ENCODE measurements around the gene RAB9A.

Gene RAB9A

DNA sequence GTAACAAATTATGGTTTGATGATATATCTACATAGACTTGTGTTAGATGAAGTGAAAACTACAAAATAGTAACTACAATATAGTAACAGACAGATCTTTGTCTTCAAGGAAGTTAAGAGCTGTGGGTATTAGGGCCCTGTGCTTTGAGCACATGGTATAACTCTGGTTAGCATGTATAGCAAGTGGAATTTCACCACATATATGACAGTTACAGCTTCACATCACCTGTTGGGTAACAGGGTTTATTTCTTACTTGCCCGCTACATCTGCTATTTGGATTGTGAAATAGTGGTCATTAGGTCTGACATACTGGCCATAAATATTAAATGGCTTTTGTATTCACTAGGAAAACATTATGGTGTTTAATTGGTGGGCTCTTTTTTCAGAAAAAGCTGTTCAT, 65.8 kb downstream of the RAB9A start:
- no peak for TF ChIP-seq GABPA (IDR thresholded peaks at IDR 0.05; ENCODE audit: low read depth)
- TF ChIP-seq POLR2AphosphoS5 (IDR thresholded peaks at IDR 0.05; ENCODE audit: low read depth), result peak; percentile 28; the same call in 1 of the 2 replicates

DNA sequence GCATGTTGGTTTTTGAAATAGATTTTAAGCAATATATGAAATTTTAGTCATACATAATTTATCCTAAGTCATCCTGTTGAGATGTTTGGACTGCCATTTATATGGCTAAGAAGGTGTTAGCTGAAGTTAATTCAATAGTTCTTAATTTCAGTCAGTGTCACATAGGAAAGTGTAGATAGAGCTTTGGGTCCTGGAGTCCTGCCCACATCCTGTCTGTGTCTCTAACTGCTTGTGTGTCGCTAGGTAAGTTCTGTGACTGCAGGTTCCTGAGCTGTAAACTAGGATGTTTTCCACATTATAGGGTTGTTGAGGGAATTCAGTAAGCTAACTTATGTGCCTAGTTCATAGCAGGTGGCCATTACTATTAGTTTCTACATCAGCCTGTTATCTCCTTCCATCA, 66.3 kb downstream of the RAB9A start:
- TF ChIP-seq, protein P1, sequence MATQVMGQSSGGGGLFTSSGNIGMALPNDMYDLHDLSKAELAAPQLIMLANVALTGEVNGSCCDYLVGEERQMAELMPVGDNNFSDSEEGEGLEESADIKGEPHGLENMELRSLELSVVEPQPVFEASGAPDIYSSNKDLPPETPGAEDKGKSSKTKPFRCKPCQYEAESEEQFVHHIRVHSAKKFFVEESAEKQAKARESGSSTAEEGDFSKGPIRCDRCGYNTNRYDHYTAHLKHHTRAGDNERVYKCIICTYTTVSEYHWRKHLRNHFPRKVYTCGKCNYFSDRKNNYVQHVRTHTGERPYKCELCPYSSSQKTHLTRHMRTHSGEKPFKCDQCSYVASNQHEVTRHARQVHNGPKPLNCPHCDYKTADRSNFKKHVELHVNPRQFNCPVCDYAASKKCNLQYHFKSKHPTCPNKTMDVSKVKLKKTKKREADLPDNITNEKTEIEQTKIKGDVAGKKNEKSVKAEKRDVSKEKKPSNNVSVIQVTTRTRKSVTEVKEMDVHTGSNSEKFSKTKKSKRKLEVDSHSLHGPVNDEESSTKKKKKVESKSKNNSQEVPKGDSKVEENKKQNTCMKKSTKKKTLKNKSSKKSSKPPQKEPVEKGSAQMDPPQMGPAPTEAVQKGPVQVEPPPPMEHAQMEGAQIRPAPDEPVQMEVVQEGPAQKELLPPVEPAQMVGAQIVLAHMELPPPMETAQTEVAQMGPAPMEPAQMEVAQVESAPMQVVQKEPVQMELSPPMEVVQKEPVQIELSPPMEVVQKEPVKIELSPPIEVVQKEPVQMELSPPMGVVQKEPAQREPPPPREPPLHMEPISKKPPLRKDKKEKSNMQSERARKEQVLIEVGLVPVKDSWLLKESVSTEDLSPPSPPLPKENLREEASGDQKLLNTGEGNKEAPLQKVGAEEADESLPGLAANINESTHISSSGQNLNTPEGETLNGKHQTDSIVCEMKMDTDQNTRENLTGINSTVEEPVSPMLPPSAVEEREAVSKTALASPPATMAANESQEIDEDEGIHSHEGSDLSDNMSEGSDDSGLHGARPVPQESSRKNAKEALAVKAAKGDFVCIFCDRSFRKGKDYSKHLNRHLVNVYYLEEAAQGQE (IDR thresholded peaks at IDR 0.05; ENCODE audit: insufficient replicate concordance, low read depth), result no peak
- TF ChIP-seq GABPA (IDR thresholded peaks at IDR 0.05; ENCODE audit: low read depth) (no peak), SPI1 (IDR thresholded peaks at IDR 0.05; ENCODE audit: borderline replicate concordance, low read depth) (no peak), POLR2AphosphoS5 (IDR thresholded peaks at IDR 0.05; ENCODE audit: low read depth) (no peak)
- TF ChIP-seq, protein P2, sequence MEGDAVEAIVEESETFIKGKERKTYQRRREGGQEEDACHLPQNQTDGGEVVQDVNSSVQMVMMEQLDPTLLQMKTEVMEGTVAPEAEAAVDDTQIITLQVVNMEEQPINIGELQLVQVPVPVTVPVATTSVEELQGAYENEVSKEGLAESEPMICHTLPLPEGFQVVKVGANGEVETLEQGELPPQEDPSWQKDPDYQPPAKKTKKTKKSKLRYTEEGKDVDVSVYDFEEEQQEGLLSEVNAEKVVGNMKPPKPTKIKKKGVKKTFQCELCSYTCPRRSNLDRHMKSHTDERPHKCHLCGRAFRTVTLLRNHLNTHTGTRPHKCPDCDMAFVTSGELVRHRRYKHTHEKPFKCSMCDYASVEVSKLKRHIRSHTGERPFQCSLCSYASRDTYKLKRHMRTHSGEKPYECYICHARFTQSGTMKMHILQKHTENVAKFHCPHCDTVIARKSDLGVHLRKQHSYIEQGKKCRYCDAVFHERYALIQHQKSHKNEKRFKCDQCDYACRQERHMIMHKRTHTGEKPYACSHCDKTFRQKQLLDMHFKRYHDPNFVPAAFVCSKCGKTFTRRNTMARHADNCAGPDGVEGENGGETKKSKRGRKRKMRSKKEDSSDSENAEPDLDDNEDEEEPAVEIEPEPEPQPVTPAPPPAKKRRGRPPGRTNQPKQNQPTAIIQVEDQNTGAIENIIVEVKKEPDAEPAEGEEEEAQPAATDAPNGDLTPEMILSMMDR (IDR thresholded peaks at IDR 0.05; ENCODE audit: insufficient read depth, low read length), result no peak
- no peak overlapping the region for H3K4me3 ChIP-seq (replicated peaks; ENCODE audit: insufficient read depth, low read length)
- peak overlapping the region; percentile 76 for H3K27ac ChIP-seq (replicated peaks)
- peak in 1 of 2 experiments; percentile 42 for DNase-seq (ENCODE audit: low read depth in 1 of 2, low spot score in 1 of 2)
- no peaks in the 10 kb centered on the region for H3K27me3 ChIP-seq (ENCODE audit: insufficient read depth, poor library complexity, severe bottlenecking)

More for the DNA sequence above, 65.8 kb downstream of the RAB9A start:
- H3K4me3 ChIP-seq (replicated peaks; ENCODE audit: insufficient read depth, low read length), result no peak overlapping the region
- H3K27ac ChIP-seq (replicated peaks), result peak overlapping the region; percentile 76
- peak; percentile 66 to 71 for DNase-seq (ENCODE audit: low read depth in 1 of 2, low spot score in 1 of 2)
- no peaks in the 10 kb centered on the region for H3K27me3 ChIP-seq (ENCODE audit: insufficient read depth, poor library complexity, severe bottlenecking)

DNA sequence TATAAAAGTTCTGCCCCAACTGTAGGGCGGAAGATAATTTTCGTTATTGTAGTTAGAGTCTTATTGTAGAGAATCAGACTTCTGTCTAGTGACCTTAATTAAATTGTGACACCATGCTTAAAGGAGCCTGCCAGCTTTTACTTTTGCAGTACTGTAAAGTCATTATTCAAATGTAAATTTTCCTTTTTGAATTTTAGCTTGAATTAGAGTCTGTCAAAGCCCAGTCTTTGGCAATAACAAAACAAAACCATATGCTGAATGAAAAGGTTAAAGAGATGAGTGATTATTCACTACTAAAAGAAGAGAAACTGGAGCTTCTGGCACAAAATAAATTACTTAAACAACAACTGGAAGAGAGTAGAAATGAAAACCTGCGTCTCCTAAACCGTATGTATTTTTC, 67.5 kb downstream of the RAB9A start:
- TF ChIP-seq, protein P1 (IDR thresholded peaks at IDR 0.05; ENCODE audit: insufficient replicate concordance, low read depth), result no peak
- TF ChIP-seq SPI1 (IDR thresholded peaks at IDR 0.05; ENCODE audit: borderline replicate concordance, low read depth) (no peak), POLR2AphosphoS5 (IDR thresholded peaks at IDR 0.05; ENCODE audit: low read depth) (no peak), GABPA (IDR thresholded peaks at IDR 0.05; ENCODE audit: low read depth) (no peak)
- TF ChIP-seq, protein P2 (IDR thresholded peaks at IDR 0.05; ENCODE audit: insufficient read depth, low read length), result no peak
- H3K27ac ChIP-seq (replicated peaks), result peak overlapping the region; percentile 76

DNA sequence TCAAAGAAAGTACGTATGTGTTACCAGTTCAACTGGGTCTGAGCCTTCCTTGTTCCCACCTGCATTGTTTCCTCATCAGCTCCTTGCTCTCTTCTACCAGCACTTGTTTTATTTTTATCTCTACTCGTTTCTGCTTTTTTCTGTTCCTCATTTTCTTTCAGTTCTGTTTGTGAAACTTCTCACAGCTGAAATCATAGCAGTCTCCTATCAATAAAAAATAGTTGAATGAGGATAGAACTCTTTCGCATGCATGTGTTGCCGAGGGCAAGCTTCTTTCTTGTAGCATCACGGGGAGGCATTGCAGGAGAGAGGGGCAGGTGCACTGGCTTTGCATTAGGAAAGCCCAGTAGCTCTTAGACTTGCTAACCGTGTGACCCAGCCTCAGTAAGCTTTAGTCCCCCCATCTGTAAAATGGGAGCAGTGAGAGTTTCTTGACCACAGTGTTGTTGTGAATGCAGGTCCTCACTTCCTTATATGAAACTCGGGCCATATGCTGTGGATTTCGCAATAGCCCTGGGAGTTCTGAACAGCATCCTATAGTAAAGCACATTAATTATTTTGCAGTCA, 70.3 kb downstream of the RAB9A start:
- TF ChIP-seq, protein P2 (IDR thresholded peaks at IDR 0.05; ENCODE audit: insufficient read depth, low read length), result no peak
- TF ChIP-seq, protein P1 (IDR thresholded peaks at IDR 0.05; ENCODE audit: insufficient replicate concordance, low read depth), result no peak
- peak; percentile 92 for TF ChIP-seq SPI1 (IDR thresholded peaks at IDR 0.05; ENCODE audit: borderline replicate concordance, low read depth)
- peak; percentile 61 to 65 for DNase-seq (ENCODE audit: low read depth in 1 of 2, low spot score in 1 of 2)
- H3K27me3 ChIP-seq (ENCODE audit: insufficient read depth, poor library complexity, severe bottlenecking), result no peaks in the 10 kb centered on the region

More for the DNA sequence above, 67.5 kb downstream of the RAB9A start:
- no peak for DNase-seq (ENCODE audit: low read depth in 1 of 2, low spot score in 1 of 2)
- Histone ChIP-seq H3K4me3 (replicated peaks; ENCODE audit: insufficient read depth, low read length) (no peak overlapping the region), H3K27me3 (ENCODE audit: insufficient read depth, poor library complexity, severe bottlenecking) (no peaks in the 10 kb centered on the region)

More for the DNA sequence above, 70.3 kb downstream of the RAB9A start:
- H3K27ac ChIP-seq (replicated peaks), result peak overlapping the region; percentile 56
- no peak overlapping the region for H3K4me3 ChIP-seq (replicated peaks; ENCODE audit: insufficient read depth, low read length)

Data from HL-60 (cell line).